ENCODE data around the gene MMP12. TPM values are rescaled to one million over a fixed set of nuclear protein-coding genes. Genes with fewer than 3 reads are reported as not detected.
"Not testable (repeated sequence)": the region's sequence is repeated elsewhere in the genome, so short reads cannot be mapped to it uniquely, and the experiment has no call there.

The MMP12 gene
- total RNA-seq, 2 experiments from 2014 or later, result not detected

DNA sequence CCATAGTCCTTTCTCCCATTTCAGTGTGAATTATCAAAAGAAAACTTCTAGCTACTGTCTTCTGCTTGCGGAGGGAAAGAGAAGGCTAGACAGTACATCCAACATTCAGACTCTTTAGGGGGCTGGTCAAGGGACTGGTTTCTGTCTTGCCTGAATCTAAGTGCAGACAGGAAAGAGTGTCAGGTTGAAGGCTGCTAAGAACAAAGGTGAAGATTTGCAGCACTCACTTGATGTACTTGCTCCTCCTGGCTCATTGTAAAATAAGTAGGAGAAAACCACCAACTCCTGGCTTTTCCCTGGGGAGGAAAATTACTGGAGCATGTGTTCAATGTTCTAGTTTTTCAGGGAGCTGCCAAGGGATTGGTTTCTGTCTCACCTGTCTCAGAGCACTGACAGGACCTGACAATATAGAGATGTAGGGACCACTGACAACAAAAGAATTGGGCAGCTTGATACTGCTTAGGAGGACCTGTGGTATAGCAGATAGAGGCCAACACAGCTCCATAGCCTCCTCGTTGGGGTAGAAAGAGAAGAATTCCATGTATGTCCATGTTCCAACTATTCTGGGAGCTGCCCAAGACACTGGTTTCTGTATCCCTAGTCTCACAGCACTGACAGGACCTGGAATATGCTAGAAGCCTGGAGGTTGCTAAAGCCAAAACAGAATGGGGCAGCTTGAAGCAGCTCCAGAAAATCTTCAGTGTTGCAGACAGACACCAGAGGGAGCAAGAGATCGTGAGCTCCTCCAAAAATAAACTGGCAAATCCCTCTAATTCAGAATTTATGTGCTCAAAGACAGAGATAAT, 39.7 kb upstream of the MMP12 start:
- intact Hi-C loops (cut with micrococcal nuclease), result no loop called here
- H3K36me3 Mint-ChIP-seq (ENCODE audit: low read depth), result no peaks in the 10 kb centered on the region
- ATAC-seq, result no peak
- H3K27me3 Mint-ChIP-seq, result peaks cover 3% of the 10 kb centered on the region
- POLR2A ChIA-PET, result no interaction called here
- no peak overlapping the region for H3K27ac Mint-ChIP-seq
- CTCF ChIA-PET, result interaction anchor here (0.7 to 2.6 kb wide), 11 partner anchors 10 to 143 kb away, joined by 3 to 19 read pairs (median 4); no protein-coding TSS in a partner anchor
- peak; percentile 15 for DNase-seq
- no peak overlapping the region for H3K4me3 Mint-ChIP-seq
- no peaks in the 10 kb centered on the region for H3K9me3 Mint-ChIP-seq
- TF ChIP-seq, protein P1, sequence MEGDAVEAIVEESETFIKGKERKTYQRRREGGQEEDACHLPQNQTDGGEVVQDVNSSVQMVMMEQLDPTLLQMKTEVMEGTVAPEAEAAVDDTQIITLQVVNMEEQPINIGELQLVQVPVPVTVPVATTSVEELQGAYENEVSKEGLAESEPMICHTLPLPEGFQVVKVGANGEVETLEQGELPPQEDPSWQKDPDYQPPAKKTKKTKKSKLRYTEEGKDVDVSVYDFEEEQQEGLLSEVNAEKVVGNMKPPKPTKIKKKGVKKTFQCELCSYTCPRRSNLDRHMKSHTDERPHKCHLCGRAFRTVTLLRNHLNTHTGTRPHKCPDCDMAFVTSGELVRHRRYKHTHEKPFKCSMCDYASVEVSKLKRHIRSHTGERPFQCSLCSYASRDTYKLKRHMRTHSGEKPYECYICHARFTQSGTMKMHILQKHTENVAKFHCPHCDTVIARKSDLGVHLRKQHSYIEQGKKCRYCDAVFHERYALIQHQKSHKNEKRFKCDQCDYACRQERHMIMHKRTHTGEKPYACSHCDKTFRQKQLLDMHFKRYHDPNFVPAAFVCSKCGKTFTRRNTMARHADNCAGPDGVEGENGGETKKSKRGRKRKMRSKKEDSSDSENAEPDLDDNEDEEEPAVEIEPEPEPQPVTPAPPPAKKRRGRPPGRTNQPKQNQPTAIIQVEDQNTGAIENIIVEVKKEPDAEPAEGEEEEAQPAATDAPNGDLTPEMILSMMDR (IDR thresholded peaks at IDR 0.05), result no peak
- H3K4me1 Mint-ChIP-seq (ENCODE audit: low read depth), result no peaks in the 10 kb centered on the region

DNA sequence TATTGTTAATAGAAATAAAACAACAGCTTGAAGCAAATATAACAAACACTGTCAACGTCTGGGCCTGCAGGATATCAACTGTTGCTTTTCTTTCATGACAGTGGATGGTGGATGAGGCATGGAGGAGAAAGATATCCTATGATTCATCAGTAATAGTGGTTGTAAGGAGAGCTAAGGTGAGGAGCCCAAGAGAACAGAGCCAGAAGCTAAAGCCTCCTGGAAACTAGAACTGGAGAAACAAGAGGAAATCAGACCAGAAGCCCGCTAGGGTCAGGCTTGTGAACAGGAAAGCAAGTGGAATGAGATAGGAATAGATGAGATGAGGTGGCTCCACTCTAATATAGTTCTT, 37.7 kb upstream of the MMP12 start:
- ATAC-seq (no peak), DNase-seq (no peak)
- Mint-ChIP-seq H3K36me3 (ENCODE audit: low read depth) (no peaks in the 10 kb centered on the region), H3K27ac (no peak overlapping the region), H3K4me3 (no peak overlapping the region), H3K9me3 (no peaks in the 10 kb centered on the region), H3K27me3 (peaks cover 1% of the 10 kb centered on the region), H3K4me1 (ENCODE audit: low read depth) (no peaks in the 10 kb centered on the region)
- ChIA-PET CTCF (interaction anchor here (1.2 to 2.7 kb wide), 2 partner anchors 14 to 29 kb away, joined by 3 to 10 read pairs; no protein-coding TSS in a partner anchor), POLR2A (no interaction called here)
- intact Hi-C loops (cut with micrococcal nuclease), result no loop called here
- TF ChIP-seq, protein P1 (IDR thresholded peaks at IDR 0.05), result no peak

DNA sequence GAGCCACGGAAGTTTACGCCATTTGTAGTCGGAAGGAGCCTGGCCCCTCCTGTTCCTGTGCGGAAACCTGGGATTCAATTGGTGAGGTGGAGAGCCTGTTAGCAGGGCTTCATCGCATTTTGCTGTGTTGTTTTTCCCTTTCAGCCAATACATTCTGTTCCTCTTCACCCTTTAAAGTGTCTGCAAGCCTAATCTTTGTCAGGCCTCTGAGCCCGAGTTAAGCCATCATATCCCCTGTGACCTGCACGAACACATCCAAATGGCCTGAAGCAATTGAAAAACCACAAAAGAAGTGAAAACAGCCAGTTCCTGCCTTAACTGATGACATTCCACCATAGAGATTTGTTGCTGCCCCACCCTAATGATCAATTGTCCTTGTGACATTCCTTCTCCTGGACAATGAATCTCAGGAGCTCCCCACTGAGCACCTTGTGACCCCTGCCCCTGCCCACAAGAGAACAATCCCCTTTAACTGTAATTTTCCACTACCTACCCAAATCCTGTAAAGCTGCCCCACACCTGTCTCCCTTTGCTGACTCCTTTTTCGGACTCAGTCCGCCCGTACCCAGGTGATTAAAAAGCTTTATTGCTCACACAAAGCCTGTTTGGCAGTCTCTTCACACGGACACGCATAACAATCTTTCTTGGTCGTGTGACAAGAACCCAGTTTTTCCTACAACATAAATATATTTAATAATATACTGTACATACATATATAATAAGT, 37.1 kb upstream of the MMP12 start:
- Mint-ChIP-seq H3K27ac (no peak overlapping the region), H3K4me3 (no peak overlapping the region), H3K4me1 (ENCODE audit: low read depth) (no peaks in the 10 kb centered on the region), H3K27me3 (peaks cover 1% of the 10 kb centered on the region), H3K9me3 (no peaks in the 10 kb centered on the region), H3K36me3 (ENCODE audit: low read depth) (no peaks in the 10 kb centered on the region)
- ChIA-PET CTCF (interaction anchor here (0.6 to 2.7 kb wide), 3 partner anchors 15 to 29 kb away, joined by 3 to 10 read pairs (median 3); no protein-coding TSS in a partner anchor), POLR2A (no interaction called here)
- DNase-seq, result no peak
- intact Hi-C loops (cut with micrococcal nuclease), result no loop called here
- TF ChIP-seq, protein P1 (IDR thresholded peaks at IDR 0.05), result no peak
- ATAC-seq, result no peak

DNA sequence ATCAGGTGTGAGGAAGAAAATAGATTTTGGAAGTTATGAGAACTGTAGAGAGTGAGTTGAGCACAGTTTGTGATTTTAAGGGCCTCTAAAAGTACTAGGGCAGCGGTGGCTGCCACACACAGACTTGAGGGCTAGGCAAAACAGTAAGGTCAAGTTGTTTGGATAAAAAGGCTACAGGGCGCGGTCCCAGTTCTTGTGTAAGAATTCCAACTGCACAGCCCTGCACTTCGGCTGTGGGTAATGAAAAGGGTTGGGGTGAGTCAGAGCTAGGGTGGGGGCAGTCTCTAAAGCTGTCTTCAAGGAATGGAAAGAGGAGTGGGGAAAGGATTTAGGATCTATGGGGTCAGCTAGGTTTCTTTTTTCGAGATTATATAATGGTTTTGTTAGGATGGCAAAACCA, 31.1 kb upstream of the MMP12 start:
- H3K36me3 Mint-ChIP-seq (ENCODE audit: low read depth); H3K27me3 Mint-ChIP-seq; H3K4me3 Mint-ChIP-seq; CTCF ChIA-PET; DNase-seq; intact Hi-C loops (cut with micrococcal nuclease); POLR2A ChIA-PET; H3K27ac Mint-ChIP-seq; H3K9me3 Mint-ChIP-seq; H3K4me1 Mint-ChIP-seq (ENCODE audit: low read depth); ATAC-seq: not testable (repeated sequence)

DNA sequence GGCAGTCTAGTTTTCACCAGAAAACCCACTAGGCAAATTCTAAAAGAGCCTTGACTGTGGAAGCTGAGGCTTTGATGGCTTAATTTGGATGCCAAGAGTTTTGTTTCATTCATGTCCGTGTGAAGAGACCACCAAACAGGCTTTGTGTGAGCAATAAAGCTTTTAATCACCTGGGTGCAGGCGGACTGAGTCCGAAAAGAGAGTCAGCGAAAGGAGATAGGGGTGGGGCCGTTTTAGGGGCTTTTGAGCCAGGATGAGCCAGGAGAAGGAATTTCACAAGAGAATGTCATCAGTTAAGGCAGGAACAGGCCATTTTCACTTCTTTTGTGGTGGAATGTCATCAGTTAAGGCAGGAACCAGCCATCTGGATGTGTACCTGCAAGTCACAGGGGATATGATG, 29.1 kb upstream of the MMP12 start:
- DNase-seq; H3K27me3 Mint-ChIP-seq; CTCF ChIA-PET; H3K9me3 Mint-ChIP-seq; H3K36me3 Mint-ChIP-seq (ENCODE audit: low read depth); ATAC-seq; POLR2A ChIA-PET; H3K27ac Mint-ChIP-seq; H3K4me3 Mint-ChIP-seq; H3K4me1 Mint-ChIP-seq (ENCODE audit: low read depth); intact Hi-C loops (cut with micrococcal nuclease): not testable (repeated sequence)

DNA sequence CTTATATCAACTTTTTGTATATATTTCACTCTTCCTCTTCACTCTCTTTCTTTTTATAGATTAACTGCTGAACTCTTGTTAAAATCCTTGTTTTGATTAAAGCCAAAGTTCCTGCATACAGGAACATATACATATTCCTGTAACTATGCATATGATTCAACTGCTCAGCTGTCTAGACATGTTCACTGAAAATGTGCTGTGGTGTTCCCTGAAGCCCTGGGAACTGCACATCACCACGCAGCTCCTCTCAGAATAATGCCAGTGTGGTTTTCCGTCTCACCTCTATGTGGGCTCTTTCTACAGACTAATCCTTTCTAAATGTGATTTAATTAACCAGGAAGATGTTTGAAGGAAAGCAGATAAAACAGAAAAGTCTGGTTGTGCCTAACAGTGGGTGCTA, 25.6 kb upstream of the MMP12 start:
- Mint-ChIP-seq H3K27me3 (no peaks in the 10 kb centered on the region), H3K9me3 (no peaks in the 10 kb centered on the region), H3K4me3 (no peak overlapping the region), H3K36me3 (ENCODE audit: low read depth) (no peaks in the 10 kb centered on the region), H3K4me1 (ENCODE audit: low read depth) (no peaks in the 10 kb centered on the region), H3K27ac (no peak overlapping the region)
- intact Hi-C loops (cut with micrococcal nuclease), result no loop called here
- DNase-seq, result no peak
- TF ChIP-seq, protein P1 (IDR thresholded peaks at IDR 0.05), result no peak
- ChIA-PET POLR2A (no interaction called here), CTCF (no interaction called here)
- no peak for ATAC-seq
